Astrocyte of the hippocampus (primary cell): ENCODE data around the gene ITGAL.
"Not testable (repeated sequence)": the region's sequence is repeated elsewhere in the genome, so short reads cannot be mapped to it uniquely, and the experiment has no call there.

Source experiments
- DNase-seq: peaks from one replicate; pipeline ENCODE4 v3.0.0; 2011; ENCODE audit warnings: low read depth, low spot score

ITGAL gene

GRCh38 chr16:30526137-30526822, 53.7 kb downstream of the ITGAL start, which contains the start of gene ZNF768:
TSS of gene ZNF768 (minus strand) at chr16:30526566. CDS start at chr16:30526413, 153 bp downstream.
- peak; percentile 60 for DNase-seq

GRCh38 chr16:30526823-30527634, 54.5 kb downstream of the ITGAL start:
- peak; percentile 100 for DNase-seq

- no peak for DNase-seq
Measured at GRCh38 chr16:30527635-30528178, 55.2 kb downstream of the ITGAL start.

GRCh38 chr16:30528799-30529457, 56.4 kb downstream of the ITGAL start:
- DNase-seq = no peak

DNA sequence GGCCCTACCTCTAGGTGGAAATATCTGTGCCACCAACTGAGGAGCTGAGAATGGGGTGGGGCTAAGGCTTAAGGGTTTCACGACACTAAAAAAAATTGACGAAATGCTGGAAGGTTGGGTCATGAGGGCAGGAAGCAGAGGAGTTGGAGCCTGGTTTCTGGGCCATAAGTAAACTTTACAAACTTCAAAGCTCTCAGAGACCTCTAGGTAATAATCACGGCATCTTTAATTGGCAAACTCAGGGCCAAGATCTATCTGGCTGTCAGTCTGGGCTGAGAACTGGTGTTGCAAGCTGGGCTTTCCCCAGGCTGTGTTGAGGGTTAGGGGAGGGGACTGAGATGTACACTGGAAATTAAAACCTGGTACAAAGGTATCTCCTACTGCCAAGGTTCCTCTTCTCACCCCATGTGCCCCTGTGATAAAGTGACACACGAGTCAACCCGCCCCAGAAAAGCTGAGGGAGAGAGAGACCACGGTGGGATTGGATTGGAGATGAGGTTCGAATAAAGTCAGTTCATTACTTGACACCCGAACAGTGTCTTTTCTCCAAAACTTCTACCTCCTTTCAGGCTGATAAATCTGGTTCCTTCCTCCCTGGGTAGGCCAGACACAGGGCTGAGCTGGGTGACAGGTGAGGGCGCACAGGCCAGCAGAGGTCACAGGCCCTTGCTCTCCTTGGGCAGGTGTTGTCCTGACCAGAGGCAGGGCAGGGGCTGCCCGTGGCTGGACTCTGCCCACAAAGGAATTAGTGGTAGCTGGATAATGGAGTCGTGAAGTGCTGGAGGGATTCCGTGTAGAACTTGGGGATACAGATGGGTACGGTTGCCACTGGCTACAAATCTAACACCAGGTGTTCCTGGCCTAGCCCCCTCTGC, 57.9 kb downstream of the ITGAL start:
- no peak for DNase-seq

GRCh38 chr16:30532285-30533145, 60.0 kb downstream of the ITGAL start:
- no peak for DNase-seq

GRCh38 chr16:30533146-30533522, 60.6 kb downstream of the ITGAL start:
- no peak for DNase-seq

- no peak for DNase-seq
Measured at GRCh38 chr16:30533748-30534367, 61.3 kb downstream of the ITGAL start.

DNA sequence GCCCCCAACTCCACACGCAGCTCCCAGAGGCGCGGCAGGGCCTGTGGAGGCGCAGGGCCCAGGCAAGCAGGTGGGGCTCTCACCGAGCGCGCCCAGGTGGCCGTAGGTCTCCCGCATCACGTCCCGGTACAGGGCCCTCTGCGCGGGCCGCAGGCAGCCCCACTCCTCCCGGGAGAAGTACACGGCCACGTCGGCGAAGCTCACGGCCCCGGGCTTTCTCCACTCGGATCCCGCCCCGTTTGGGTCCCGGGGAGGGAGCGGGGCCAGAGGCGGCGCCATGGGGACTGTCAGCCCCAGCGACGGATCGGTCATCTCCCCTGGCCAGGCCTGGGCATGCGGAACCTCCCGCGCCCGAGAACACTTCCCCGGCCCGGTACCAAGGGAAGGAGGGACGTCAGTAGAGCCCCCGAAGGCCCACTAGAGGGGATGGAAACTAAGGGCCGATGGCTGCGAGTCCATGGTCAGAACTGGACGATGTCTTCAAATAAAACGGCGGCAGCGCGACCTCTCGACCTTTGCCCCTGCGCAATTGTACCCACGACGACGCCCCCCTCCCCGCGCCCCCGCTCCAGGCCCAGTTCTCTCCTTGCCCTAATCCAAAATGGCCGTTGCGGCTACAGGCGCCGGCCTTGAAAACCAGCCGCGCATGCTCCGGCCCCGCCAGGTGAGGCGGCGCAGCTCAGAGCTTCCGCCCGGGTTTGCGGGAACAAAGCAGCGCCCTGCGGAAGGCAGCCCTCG, 62.0 kb downstream of the ITGAL start, which contains the start of gene ZNF747:
ZNF747 (minus strand) TSS at position 491 of the 738 bp plus-strand sequence; CDS start at position 312, 179 bp downstream.
- peak; percentile 94 for DNase-seq

DNA sequence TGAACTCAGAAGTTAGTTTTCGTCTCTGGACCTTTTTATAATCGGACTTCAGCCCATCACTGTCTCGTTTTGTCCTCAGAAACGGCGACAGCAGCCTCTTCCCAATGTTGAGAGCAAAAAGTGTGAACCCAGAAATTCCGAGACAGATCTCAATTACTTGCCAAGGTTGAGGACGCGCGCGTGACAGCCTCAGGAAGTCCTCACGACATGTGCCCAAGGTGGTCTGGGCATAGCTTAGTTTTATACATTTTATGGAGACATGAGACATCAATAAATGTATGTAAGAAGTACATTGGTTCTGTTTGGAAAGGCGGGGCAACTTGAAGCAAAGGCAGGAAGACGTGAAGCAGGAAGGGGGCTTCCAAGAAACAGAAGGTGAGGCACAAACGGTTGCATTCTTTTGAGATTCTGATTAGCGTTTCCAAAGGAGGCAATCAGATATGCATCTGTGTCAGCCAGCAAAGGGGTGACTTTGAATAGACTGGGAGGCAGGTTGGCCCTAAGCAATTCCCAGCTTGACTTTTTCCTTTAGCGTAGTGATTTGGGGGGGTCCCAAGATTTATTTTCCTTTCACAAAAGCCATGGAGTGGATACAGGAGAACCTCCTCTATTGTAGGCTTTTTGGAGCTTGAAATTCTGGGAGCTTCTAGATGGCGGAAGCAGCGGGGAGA, 62.7 kb downstream of the ITGAL start:
- DNase-seq = no peak

GRCh38 chr16:30535777-30536190, 63.2 kb downstream of the ITGAL start:
- DNase-seq = peak; percentile 77

GRCh38 chr16:30536391-30537024, 64.0 kb downstream of the ITGAL start:
- not testable (repeated sequence) for DNase-seq

DNA sequence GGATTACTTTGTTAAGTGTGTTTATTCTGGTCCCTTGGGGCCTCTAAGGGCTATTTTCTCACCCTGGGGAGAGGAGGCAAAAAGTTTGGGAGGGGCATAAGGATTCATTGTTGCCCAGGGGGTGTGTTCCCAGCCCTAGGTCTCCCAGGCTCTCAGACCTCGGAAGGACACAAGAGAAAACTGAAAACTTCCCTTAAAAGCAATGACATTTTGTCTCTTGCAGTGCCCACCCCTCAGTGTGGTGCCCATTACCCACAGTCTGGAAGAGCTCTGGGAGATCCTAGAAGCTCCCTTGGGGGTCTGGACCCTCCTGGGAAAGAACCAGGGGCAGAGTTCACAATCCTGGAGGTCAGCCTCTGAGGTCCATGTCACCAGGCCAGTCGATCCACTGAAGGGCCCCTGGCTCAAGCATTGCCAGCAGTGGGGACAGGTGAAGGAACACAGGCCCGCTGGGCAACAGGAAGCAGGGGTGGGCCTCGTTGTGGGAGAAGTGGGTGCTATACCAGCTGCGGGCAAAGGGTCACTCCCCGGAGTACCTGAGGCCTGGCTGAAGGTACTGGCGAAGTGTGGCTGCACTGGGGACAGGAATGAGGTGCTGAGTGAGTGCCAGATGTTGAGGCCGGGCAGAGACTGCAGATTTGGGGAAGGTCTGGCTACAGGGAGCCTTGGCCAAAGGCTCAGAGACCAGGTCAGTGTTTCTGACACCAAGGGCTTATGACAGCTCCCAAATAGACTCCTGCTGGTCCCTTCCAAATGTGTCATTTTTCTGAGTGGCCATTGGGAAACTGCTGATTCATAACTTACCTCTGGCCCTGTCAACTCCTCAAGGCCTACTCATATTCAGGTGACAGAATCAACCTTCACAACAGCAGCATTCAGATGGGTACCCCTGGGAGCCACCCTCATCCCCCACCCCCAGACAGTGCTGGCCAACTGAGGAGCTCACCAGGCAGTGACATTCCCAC, 66.7 kb downstream of the ITGAL start:
- DNase-seq = no peak

DNA sequence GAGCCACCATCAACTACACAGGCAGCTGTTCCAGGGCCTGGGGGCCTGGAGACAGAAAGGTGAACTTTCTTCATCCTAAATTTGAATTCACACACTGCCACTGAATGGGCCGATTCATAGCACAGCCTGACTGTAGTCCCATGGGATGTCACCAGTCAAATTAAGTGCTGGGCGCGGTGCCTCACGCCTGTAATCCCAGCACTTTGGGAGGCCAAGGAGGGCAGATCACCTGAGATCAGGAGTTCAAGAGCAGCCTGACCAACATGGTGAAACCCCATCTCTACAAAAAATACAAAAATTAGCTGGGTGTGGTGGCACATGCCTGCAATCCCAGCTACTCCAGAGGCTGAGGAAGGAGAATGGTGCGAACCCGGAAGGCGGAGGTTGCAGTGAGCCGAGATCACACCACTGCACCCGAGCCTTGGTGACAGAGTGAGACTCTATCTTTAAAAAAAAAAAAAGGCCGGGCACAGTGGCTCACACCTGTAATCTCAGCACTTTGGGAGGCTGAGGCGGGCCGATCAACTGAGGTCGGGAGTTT, 67.5 kb downstream of the ITGAL start:
- DNase-seq = not testable (repeated sequence)

- not testable (repeated sequence) for DNase-seq
Measured at GRCh38 chr16:30540916-30541464, 68.4 kb downstream of the ITGAL start.
